ENCODE data around the gene ABCB9. TPM values are rescaled to one million over a fixed set of nuclear protein-coding genes. Genes with fewer than 3 reads are reported as not detected.
A peak's percentile ranks its signal among the peaks of the same experiment; 100 is the strongest.
"Not testable (repeated sequence)": the region's sequence is repeated elsewhere in the genome, so short reads cannot be mapped to it uniquely, and the experiment has no call there.

Gene ABCB9
- total RNA-seq, 2 experiments from 2014 or later: 4.3 to 4.9 TPM

DNA sequence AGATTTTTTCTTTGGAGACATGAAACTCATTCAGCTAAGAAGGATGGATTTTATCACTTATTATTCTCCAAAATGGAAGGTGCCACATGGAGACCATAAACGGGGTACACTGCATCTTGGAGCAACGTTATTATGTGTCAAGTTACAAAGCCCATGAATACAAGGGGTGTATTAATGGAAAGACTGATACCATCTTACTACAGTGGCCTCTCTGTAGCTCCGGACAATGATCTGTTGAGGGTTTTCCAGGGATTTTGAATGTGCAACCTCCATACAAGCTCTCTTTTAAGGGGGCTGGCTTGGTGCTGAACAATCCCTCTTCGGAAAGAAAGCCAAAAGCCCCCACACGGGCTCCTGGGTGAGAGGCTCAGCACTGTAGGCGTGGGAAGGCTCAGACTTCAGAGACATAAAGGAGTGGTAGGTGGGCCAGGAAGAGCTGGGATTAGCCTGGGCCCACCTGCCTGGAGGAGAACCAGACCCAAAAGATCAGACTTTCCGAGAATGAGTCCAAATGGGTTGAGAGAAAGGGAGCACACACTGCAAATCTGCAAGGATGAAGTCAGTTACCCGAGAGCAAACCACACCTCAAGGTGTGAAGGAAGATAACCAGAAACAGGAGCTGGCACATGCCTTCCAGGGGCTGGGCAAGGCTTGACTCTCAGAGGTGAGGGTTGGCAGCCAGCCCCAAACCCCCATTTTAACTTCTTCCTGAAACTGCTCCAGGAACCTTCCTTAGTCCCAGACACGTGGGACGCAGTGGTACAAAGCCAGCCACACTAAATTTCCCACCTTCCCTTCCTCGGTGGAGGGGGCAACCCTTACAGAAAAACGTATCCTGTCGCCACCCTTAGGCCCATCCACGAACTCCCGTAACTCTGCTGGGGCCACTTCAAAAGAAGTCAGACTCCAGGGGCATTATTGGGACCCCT lies 71.8 kb downstream of the ABCB9 start:
- ChIA-PET CTCF (interaction anchor here (0.6 to 7.2 kb wide), 5 partner anchors 13 to 412 kb away, joined by 3 to 70 read pairs (median 3); no protein-coding TSS in a partner anchor), POLR2A (interaction anchor here (1.1 to 12.7 kb wide), 6 partner anchors 13 to 580 kb away, joined by 3 to 239 read pairs (median 3); partner anchors contain the start of genes ABCB9, MPHOSPH9, MTRFR and OGFOD2)
- peaks cover 3% of the 10 kb centered on the region for H3K27me3 Mint-ChIP-seq
- H3K27ac Mint-ChIP-seq: peak overlapping the region; percentile 91
- peaks cover 89% of the 10 kb centered on the region for H3K4me1 Mint-ChIP-seq (ENCODE audit: low read depth)
- intact Hi-C loops (cut with micrococcal nuclease): no loop called here
- no peak for ATAC-seq
- peak; percentile 50 for DNase-seq
- H3K4me3 Mint-ChIP-seq: peak overlapping the region; percentile 96
- H3K36me3 Mint-ChIP-seq (ENCODE audit: low read depth): peaks cover 21% of the 10 kb centered on the region
- H3K9me3 Mint-ChIP-seq: peaks cover 6% of the 10 kb centered on the region
- TF ChIP-seq, protein P1, sequence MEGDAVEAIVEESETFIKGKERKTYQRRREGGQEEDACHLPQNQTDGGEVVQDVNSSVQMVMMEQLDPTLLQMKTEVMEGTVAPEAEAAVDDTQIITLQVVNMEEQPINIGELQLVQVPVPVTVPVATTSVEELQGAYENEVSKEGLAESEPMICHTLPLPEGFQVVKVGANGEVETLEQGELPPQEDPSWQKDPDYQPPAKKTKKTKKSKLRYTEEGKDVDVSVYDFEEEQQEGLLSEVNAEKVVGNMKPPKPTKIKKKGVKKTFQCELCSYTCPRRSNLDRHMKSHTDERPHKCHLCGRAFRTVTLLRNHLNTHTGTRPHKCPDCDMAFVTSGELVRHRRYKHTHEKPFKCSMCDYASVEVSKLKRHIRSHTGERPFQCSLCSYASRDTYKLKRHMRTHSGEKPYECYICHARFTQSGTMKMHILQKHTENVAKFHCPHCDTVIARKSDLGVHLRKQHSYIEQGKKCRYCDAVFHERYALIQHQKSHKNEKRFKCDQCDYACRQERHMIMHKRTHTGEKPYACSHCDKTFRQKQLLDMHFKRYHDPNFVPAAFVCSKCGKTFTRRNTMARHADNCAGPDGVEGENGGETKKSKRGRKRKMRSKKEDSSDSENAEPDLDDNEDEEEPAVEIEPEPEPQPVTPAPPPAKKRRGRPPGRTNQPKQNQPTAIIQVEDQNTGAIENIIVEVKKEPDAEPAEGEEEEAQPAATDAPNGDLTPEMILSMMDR (IDR thresholded peaks at IDR 0.05): no peak

DNA sequence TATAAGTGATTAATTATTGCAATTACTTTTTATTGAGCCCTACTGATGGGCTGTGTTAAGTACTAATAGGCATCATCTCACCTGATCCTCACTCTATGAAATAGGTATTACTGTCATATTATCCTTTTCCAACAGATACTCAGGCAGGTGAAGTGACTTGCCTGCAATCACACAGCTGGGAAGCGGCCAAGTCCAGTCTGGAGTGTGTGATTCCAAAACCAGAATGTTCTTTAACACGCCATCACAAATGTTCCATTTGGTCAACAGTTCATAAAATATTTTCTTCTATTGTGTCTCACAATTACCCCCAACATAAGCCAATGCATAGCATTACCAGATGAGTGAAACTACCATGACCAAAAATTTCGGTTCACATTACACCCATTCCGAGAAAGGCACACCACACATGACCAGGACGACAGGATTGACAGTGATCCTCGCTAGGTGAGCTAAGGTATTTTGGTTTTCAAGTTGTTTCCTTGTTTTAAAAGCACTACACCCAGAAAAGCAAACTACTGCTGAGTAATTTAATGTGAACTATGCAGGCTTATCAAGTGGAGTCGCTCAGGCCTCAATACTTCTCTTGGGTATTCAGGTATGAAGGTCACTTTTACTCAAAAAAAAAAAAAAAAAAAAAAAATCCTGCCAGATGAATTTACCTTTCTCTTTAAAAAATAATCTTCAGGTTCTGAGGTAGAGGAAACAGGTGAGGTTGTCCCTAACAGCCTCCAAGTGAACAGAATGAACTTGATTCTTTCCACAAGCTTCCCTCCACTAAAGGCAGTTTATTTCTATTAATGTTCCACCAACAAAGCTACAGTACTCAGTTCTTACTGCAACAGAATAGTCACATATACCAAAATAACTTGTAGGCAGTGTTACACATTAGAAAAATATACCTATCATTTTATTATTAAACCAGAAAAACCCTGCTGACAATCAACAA lies 72.8 kb downstream of the ABCB9 start:
- ChIA-PET CTCF (interaction anchor here (0.6 to 7.2 kb wide), 3 partner anchors 12 to 413 kb away, joined by 3 to 70 read pairs (median 3); no protein-coding TSS in a partner anchor), POLR2A (interaction anchor here (0.6 to 12.7 kb wide), 7 partner anchors 12 to 581 kb away, joined by 3 to 239 read pairs (median 3); partner anchors contain the start of genes ABCB9, MPHOSPH9, MTRFR and OGFOD2)
- Mint-ChIP-seq H3K27ac (no peak overlapping the region), H3K9me3 (peaks cover 6% of the 10 kb centered on the region), H3K27me3 (peaks cover 3% of the 10 kb centered on the region), H3K4me3 (peak overlapping the region; percentile 96), H3K36me3 (ENCODE audit: low read depth) (peaks cover 24% of the 10 kb centered on the region), H3K4me1 (ENCODE audit: low read depth) (peaks cover 90% of the 10 kb centered on the region)
- DNase-seq (no peak), ATAC-seq (no peak)
- TF ChIP-seq, protein P1 (IDR thresholded peaks at IDR 0.05): no peak
- intact Hi-C loops (cut with micrococcal nuclease): no loop called here

DNA sequence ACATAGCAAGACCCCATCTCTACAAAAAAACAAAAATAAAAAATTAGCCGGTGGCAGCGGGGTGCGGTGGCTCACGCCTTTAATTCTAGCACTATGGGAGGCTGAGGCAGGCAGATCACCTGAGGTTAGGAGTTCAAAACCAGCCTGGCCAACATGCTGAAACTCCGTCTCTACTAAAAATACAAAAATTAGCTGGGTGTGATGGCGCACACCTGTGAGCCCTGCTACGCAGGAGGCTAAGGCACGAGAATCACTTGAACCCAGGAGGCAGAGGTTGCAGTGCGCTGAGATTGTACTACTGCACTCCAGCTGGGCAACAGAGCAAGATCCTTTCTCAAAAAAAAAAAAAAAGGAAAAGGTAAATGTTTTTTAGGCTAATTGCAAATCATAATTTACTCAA lies 73.5 kb downstream of the ABCB9 start:
- ATAC-seq; H3K27me3 Mint-ChIP-seq; CTCF ChIA-PET; DNase-seq; H3K9me3 Mint-ChIP-seq; H3K27ac Mint-ChIP-seq; H3K4me3 Mint-ChIP-seq; intact Hi-C loops (cut with micrococcal nuclease): not testable (repeated sequence)
- POLR2A ChIA-PET: interaction anchor here (0.5 to 12.7 kb wide), 4 partner anchors 12 to 382 kb away, joined by 3 to 239 read pairs (median 3); no protein-coding TSS in a partner anchor
- H3K4me1 Mint-ChIP-seq (ENCODE audit: low read depth): peaks cover 91% of the 10 kb centered on the region
- H3K36me3 Mint-ChIP-seq (ENCODE audit: low read depth): peaks cover 24% of the 10 kb centered on the region

DNA sequence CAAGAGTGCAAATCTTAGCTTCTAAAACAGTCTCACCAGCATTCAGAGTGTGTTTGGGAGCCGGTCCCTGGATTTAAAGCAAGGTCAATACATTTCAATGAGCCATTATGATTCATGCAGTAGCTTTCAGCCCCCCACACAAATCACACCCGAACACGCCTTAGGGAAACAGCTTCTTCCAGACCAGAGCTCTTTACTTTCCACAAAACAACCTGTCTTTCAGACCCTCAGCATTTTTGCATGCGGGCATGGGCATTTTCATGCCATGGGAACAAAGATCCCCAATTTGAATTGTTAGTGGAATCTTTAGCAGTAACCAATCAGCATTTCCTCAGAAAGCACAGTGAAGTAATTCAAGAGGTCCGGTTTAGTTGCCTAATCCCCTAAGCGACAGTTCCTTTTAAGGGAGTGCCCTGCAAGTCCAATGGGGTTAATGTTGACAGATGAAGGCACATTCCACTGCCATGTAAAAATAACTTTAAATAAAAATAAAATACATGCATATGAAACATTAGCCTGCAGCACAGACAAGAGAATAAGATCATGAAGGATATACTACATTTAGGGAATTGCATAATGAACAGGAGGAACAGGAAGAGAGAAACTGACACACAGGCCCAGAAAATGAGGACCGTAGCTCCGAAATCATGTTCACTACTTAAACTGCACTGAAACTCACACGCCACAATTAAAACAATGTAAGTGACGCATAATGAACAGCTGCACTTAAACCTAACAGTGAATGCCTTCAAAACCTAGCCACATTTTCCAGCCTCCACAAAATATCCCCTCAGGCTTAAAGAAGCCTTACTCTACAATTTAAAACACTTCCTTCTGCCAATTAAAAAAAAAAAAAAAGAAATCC lies 74.4 kb downstream of the ABCB9 start:
- ChIA-PET POLR2A (interaction anchor here (0.5 to 21.6 kb wide), 6 partner anchors 6 to 367 kb away, joined by 3 to 239 read pairs (median 4); partner anchors contain the start of genes ABCB9 and VPS37B), CTCF (interaction anchor here (0.6 to 1.8 kb wide), 11 partner anchors 9 to 98 kb away, joined by 3 to 5 read pairs (median 3); no protein-coding TSS in a partner anchor)
- no peak overlapping the region for H3K4me3 Mint-ChIP-seq
- TF ChIP-seq, protein P1 (IDR thresholded peaks at IDR 0.05): no peak
- peaks cover 24% of the 10 kb centered on the region for H3K36me3 Mint-ChIP-seq (ENCODE audit: low read depth)
- no peak for ATAC-seq
- H3K27me3 Mint-ChIP-seq: peaks cover 3% of the 10 kb centered on the region
- peaks cover 94% of the 10 kb centered on the region for H3K4me1 Mint-ChIP-seq (ENCODE audit: low read depth)
- DNase-seq: no peak
- H3K27ac Mint-ChIP-seq: no peak overlapping the region
- H3K9me3 Mint-ChIP-seq: peaks cover 6% of the 10 kb centered on the region
- intact Hi-C loops (cut with micrococcal nuclease): no loop called here
